ENCODE results near the gene TBC1D22A.

Gene TBC1D22A

DNA sequence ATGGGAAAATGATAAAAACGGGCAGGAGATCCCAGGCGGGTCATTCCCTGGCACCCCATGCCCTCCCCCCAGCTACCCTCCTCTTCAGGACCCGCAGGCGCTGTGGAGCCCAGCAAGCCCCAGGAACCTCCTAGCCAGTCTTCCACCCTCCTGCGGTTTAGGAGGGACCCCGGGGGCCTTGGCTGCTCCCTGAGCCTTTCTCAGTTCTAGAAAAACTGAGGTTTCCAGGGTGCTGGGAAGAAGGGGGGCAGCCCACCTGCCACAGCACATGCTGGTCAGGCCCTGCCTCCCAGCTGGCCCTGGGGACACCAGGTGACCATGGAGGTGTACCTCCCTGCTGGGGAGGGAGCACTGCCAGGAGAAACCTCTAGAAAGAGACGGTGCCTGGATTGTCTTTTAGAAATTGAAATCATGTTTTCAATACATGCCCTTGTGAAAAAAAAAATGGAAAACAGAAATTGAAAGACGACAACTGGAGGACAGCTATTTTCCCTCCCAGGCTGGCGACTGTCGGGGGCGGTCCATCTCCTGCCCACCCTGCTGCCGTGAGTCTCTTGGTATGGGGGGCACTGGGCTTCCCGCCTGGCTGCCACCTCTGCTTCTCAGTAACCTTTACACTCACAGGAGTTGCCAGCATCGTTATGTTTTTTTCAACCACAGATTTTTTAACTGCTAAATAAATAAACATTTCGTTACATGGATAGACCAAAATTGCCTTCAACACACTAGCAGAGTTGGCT, 398.5 kb downstream of the TBC1D22A start:
- TF ChIP-seq, protein P1, sequence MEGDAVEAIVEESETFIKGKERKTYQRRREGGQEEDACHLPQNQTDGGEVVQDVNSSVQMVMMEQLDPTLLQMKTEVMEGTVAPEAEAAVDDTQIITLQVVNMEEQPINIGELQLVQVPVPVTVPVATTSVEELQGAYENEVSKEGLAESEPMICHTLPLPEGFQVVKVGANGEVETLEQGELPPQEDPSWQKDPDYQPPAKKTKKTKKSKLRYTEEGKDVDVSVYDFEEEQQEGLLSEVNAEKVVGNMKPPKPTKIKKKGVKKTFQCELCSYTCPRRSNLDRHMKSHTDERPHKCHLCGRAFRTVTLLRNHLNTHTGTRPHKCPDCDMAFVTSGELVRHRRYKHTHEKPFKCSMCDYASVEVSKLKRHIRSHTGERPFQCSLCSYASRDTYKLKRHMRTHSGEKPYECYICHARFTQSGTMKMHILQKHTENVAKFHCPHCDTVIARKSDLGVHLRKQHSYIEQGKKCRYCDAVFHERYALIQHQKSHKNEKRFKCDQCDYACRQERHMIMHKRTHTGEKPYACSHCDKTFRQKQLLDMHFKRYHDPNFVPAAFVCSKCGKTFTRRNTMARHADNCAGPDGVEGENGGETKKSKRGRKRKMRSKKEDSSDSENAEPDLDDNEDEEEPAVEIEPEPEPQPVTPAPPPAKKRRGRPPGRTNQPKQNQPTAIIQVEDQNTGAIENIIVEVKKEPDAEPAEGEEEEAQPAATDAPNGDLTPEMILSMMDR (IDR thresholded peaks at IDR 0.05; ENCODE audit: poor library complexity, severe bottlenecking), result no peak
- DNase-seq (ENCODE audit: low spot score), result no peak
- Histone ChIP-seq H3K4me3 (ENCODE audit: severe bottlenecking) (no peak overlapping the region), H3K4me1 (ENCODE audit: insufficient read depth, poor library complexity, severe bottlenecking) (no peaks in the 10 kb centered on the region), H3K27me3 (ENCODE audit: insufficient read depth, poor library complexity, severe bottlenecking) (no peaks in the 10 kb centered on the region), H3K27ac (ENCODE audit: poor library complexity, severe bottlenecking) (no peak overlapping the region), H3K9me3 (ENCODE audit: severe bottlenecking) (no peaks in the 10 kb centered on the region), H3K36me3 (ENCODE audit: low read depth) (no peaks in the 10 kb centered on the region)
- no peak for ATAC-seq (ENCODE audit: low read depth)

DNA sequence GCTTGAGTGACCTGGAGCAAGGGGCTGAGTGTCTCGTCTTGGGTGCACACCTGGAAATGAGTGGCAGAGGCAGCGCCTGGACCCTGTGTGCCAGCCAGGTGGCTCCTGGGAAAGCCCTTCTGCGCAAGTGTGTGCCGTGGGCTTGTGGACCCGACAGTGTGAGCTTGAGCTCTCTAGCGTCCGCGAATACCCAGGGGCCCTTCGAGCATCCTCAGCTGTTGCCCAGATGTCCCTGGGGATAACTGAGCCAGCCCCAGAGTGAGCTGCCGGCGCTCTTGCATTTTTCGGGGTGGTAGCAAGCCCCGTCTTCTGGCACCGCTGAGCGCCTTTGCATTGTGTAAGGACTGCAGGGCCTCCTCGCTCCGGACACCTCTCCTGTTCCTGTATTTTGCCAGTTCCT, 399.2 kb downstream of the TBC1D22A start:
- no peak for ATAC-seq (ENCODE audit: low read depth)

DNA sequence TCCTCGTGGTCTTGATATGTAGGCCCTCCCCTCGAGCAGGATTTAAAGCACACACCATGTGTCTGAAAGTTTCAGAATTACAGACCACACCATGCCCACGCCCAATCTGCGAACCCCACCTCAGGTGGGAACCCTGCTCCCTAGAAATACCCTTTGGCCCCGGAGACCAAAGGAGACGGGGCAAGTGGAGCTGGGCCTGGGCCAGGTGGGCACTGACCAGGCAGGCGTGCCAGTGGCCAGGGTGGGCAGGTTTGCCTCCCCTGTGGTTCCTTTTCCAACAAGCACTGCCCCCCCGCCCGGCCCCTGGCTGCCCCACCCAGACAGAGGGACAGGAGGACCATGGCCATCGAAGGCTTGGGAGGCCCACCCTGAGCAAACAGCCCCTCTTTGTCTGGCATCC, 400.4 kb downstream of the TBC1D22A start:
- Histone ChIP-seq H3K9me3 (ENCODE audit: severe bottlenecking) (no peaks in the 10 kb centered on the region), H3K36me3 (ENCODE audit: low read depth) (no peaks in the 10 kb centered on the region), H3K4me3 (ENCODE audit: severe bottlenecking) (no peak overlapping the region), H3K27me3 (ENCODE audit: insufficient read depth, poor library complexity, severe bottlenecking) (no peaks in the 10 kb centered on the region), H3K4me1 (ENCODE audit: insufficient read depth, poor library complexity, severe bottlenecking) (no peaks in the 10 kb centered on the region), H3K27ac (ENCODE audit: poor library complexity, severe bottlenecking) (no peak overlapping the region)
- peak; percentile 61 for DNase-seq (ENCODE audit: low spot score)
- TF ChIP-seq, protein P1 (IDR thresholded peaks at IDR 0.05; ENCODE audit: poor library complexity, severe bottlenecking), result no peak
- ATAC-seq (ENCODE audit: low read depth), result no peak

More for the DNA sequence above, 399.2 kb downstream of the TBC1D22A start:
- Histone ChIP-seq H3K4me1 (ENCODE audit: insufficient read depth, poor library complexity, severe bottlenecking) (no peaks in the 10 kb centered on the region), H3K36me3 (ENCODE audit: low read depth) (no peaks in the 10 kb centered on the region), H3K27me3 (ENCODE audit: insufficient read depth, poor library complexity, severe bottlenecking) (no peaks in the 10 kb centered on the region), H3K4me3 (ENCODE audit: severe bottlenecking) (no peak overlapping the region), H3K9me3 (ENCODE audit: severe bottlenecking) (no peaks in the 10 kb centered on the region), H3K27ac (ENCODE audit: poor library complexity, severe bottlenecking) (no peak overlapping the region)
- TF ChIP-seq, protein P1 (IDR thresholded peaks at IDR 0.05; ENCODE audit: poor library complexity, severe bottlenecking), result no peak
- DNase-seq (ENCODE audit: low spot score), result no peak

DNA sequence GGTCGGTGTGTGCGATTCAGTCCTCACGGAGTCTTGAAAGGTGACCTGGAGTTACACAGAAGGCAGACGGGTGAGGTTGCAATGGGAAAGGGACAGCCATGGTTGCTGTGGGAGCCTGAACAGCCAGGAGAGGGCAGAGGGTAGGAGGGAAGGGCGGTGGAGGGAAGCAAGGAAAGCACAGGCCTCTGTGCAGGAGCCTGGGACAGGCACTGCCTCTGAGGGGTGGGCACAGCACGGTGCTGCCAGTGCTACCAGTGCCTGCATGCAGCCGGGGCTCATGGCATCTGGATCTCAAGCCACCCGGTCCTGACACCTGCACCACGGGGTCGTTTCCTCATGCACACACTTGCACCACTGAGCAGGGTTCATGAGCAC, 401.0 kb downstream of the TBC1D22A start:
- no peak overlapping the region for H3K4me3 ChIP-seq (ENCODE audit: severe bottlenecking)
- TF ChIP-seq, protein P1 (IDR thresholded peaks at IDR 0.05; ENCODE audit: poor library complexity, severe bottlenecking), result no peak
- H3K4me1 ChIP-seq (ENCODE audit: insufficient read depth, poor library complexity, severe bottlenecking), result no peaks in the 10 kb centered on the region
- peak; percentile 46 for DNase-seq (ENCODE audit: low spot score)
- no peaks in the 10 kb centered on the region for H3K36me3 ChIP-seq (ENCODE audit: low read depth)
- no peak for ATAC-seq (ENCODE audit: low read depth)
- H3K27me3 ChIP-seq (ENCODE audit: insufficient read depth, poor library complexity, severe bottlenecking), result no peaks in the 10 kb centered on the region
- H3K9me3 ChIP-seq (ENCODE audit: severe bottlenecking), result no peaks in the 10 kb centered on the region
- no peak overlapping the region for H3K27ac ChIP-seq (ENCODE audit: poor library complexity, severe bottlenecking)

DNA sequence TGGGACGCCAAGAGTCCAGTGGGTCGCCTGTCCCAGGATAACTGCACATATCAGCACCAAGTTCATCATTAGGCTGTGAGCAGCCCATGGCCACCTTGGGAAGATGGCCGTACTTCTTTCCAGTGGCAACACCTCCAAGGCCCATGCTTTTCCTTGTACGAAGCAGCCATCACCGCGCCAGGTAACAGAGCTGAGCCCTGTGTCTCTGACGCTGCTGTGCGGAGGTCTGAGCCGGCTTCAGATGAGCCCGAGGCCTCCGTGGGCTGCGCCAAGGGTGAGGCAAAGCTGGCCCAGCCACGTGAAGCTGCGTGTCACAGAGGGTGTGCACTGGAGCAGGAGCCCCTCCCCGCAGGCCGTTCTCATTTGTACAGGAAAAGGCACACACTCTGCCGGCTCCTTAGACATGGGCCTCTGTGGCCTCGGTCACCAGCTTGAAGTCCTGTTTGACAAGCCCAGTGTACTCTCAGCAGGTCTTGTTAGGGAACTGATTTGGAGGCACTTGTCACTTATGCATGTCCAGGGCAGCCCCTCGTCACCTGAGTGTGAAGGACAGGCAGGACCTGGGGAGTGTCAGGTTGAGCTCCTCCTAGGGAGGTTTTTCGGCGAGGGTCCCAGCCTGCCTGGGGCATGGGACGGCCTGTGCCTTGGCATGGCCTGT, 401.5 kb downstream of the TBC1D22A start:
- no peaks in the 10 kb centered on the region for H3K27me3 ChIP-seq (ENCODE audit: insufficient read depth, poor library complexity, severe bottlenecking)
- H3K4me1 ChIP-seq (ENCODE audit: insufficient read depth, poor library complexity, severe bottlenecking), result no peaks in the 10 kb centered on the region
- no peaks in the 10 kb centered on the region for H3K9me3 ChIP-seq (ENCODE audit: severe bottlenecking)
- H3K36me3 ChIP-seq (ENCODE audit: low read depth), result no peaks in the 10 kb centered on the region
- TF ChIP-seq, protein P1 (IDR thresholded peaks at IDR 0.05; ENCODE audit: poor library complexity, severe bottlenecking), result no peak
- ATAC-seq (ENCODE audit: low read depth), result no peak
- H3K27ac ChIP-seq (ENCODE audit: poor library complexity, severe bottlenecking), result no peak overlapping the region
- no peak for DNase-seq (ENCODE audit: low spot score)
- H3K4me3 ChIP-seq (ENCODE audit: severe bottlenecking), result no peak overlapping the region

Measured in RWPE2 (cell line).